ENCODE measurements around the gene NUBP2. TPM values are rescaled to one million over a fixed set of nuclear protein-coding genes. Genes with fewer than 3 reads are reported as not detected.

NUBP2 gene
- total RNA-seq, result 61.0 and 66.9 TPM in 2 replicates

GRCh38 chr16:1782408-1783264 lies at the start of gene NUBP2, which contains the start of gene SPSB3:
TSS of gene NUBP2 (plus strand) at chr16:1782960. CDS start at chr16:1783021, 61 bp downstream.
TSS of gene SPSB3 (minus strand) at chr16:1782571. CDS start at chr16:1781483, 1,088 bp downstream.

GRCh38 chr16:1771188-1771863 lies 11.4 kb upstream of the NUBP2 start, which contains the start of gene NME3:
TSS of gene NME3 (minus strand) at chr16:1771543. CDS start at chr16:1771534, 9 bp downstream.

GRCh38 chr16:1772362-1772907 lies 10.3 kb upstream of the NUBP2 start, which contains the start of gene EME2:
TSS of gene EME2 (plus strand) at chr16:1772810. CDS start at chr16:1773228, 418 bp downstream.

GRCh38 chr16:1772908-1773702 lies 9.7 kb upstream of the NUBP2 start, which contains the start of gene MRPS34:
TSS of gene MRPS34 (minus strand) at chr16:1773134. CDS start at chr16:1773119, 15 bp downstream.

GRCh38 chr16:1793578-1794220 lies 10.9 kb downstream of the NUBP2 start, which contains the start of gene IGFALS:
TSS of gene IGFALS (minus strand) at chr16:1793705. CDS start at chr16:1793652, 53 bp downstream.

GRCh38 chr16:1826691-1827573 lies 44.2 kb downstream of the NUBP2 start, which contains the start of the genes FAHD1 and HAGH:
TSS of gene FAHD1 (plus strand) at chr16:1827206. CDS start at chr16:1827239, 33 bp downstream.
TSS of gene HAGH (minus strand) at chr16:1826825. CDS start at chr16:1826787, 38 bp downstream.

Small RNA genes within 50 kb of the gene (small RNA-seq; reads per million reads assigned to genes)
- 2.5 reads per million, percentile 58 among the genes with 10 or more reads in this experiment for gene MIR3177

Other genes starting within 250 kb of the NUBP2 start
- 14.9 and 24.1 TPM in 2 replicates for gene TMEM204, start 249.3 kb upstream of the NUBP2 start, total RNA-seq
- gene IFT140, start 170.9 kb upstream of the NUBP2 start, total RNA-seq, result 14.0 and 14.6 TPM in 2 replicates
- 16.0 and 20.3 TPM in 2 replicates for gene CRAMP1, start 170.6 kb upstream of the NUBP2 start, total RNA-seq
- gene JPT2, start 104.7 kb upstream of the NUBP2 start, total RNA-seq, result 70.2 and 72.1 TPM in 2 replicates
- 41.9 and 45.7 TPM in 2 replicates for gene MAPK8IP3, start 76.8 kb upstream of the NUBP2 start, total RNA-seq
- 26.1 and 27.0 TPM in 2 replicates for gene NME3, start 11.4 kb upstream of the NUBP2 start, total RNA-seq
- gene EME2, start 10.2 kb upstream of the NUBP2 start, total RNA-seq, result 11.6 and 13.5 TPM in 2 replicates
- gene MRPS34, start 9.8 kb upstream of the NUBP2 start, total RNA-seq, result 59.0 and 75.9 TPM in 2 replicates
- gene SPSB3, start 389 bp upstream of the NUBP2 start, total RNA-seq, result 21.0 and 25.3 TPM in 2 replicates
- not detected in 2 replicates for gene IGFALS, start 10.7 kb downstream of the NUBP2 start, total RNA-seq
- 43.0 and 46.1 TPM in 2 replicates for gene HAGH, start 43.9 kb downstream of the NUBP2 start, total RNA-seq
- gene FAHD1, start 44.2 kb downstream of the NUBP2 start, total RNA-seq, result 57.3 and 63.8 TPM in 2 replicates
- gene MEIOB, start 89.2 kb downstream of the NUBP2 start, total RNA-seq, result 0.14 and 0.66 TPM in 2 replicates
- not detected in 2 replicates for gene HS3ST6, start 135.5 kb downstream of the NUBP2 start, total RNA-seq
- gene MSRB1, start 160.2 kb downstream of the NUBP2 start, total RNA-seq, result 14.6 and 16.4 TPM in 2 replicates
- gene RPL3L, start 171.7 kb downstream of the NUBP2 start, total RNA-seq, result not detected in 2 replicates
- 97.1 and 113 TPM in 2 replicates for gene NDUFB10, start 176.6 kb downstream of the NUBP2 start, total RNA-seq
- 2,240 and 2,662 TPM in 2 replicates for gene RPS2, start 181.9 kb downstream of the NUBP2 start, total RNA-seq
- gene RNF151, start 183.9 kb downstream of the NUBP2 start, total RNA-seq, result not detected in 2 replicates
- gene TBL3, start 189.1 kb downstream of the NUBP2 start, total RNA-seq, result 48.4 and 49.1 TPM in 2 replicates
- gene NOXO1, start 198.5 kb downstream of the NUBP2 start, total RNA-seq, result 0.40 TPM in 1 of 2 replicates, not detected in the other
- gene GFER, start 201.2 kb downstream of the NUBP2 start, total RNA-seq, result 8.6 and 13.6 TPM in 2 replicates
- gene SYNGR3, start 207.0 kb downstream of the NUBP2 start, total RNA-seq, result 1.3 and 1.6 TPM in 2 replicates
- 26.7 and 36.5 TPM in 2 replicates for gene ZNF598, start 226.9 kb downstream of the NUBP2 start, total RNA-seq
- 0.13 and 0.72 TPM in 2 replicates for gene NPW, start 236.8 kb downstream of the NUBP2 start, total RNA-seq
- gene NHERF2, start 243.9 kb downstream of the NUBP2 start, total RNA-seq, result 52.7 and 94.3 TPM in 2 replicates